CD4-positive, alpha-beta T cell (primary cell): ENCODE results near the gene GFY. TPM values are rescaled to one million over a fixed set of nuclear protein-coding genes. Genes with fewer than 3 reads are reported as not detected.

Source experiments
- ATAC-seq: fragments of 200-7000 bp; cut with Tn5 transposase; one replicate; pipeline ENCODE4 v1.10.0; 2022; ENCODE audit warnings: mild to moderate bottlenecking; ENCODE audit not compliant: poor library complexity
- CTCF ChIA-PET: fragments of 350-600 bp; sonication (Branson Sonifier 250); formaldehyde crosslinking; loops from one replicate; lab custom pipeline; 2021; ENCODE audit warnings: antibody characterized with exemption, inconsistent platforms; lab: Charles Lee
- POLR2A ChIA-PET: fragments of 350-600 bp; sonication (Branson Sonifier 250); formaldehyde crosslinking; loops from one replicate; lab custom pipeline; 2021; ENCODE audit warnings: antibody characterized with exemption, inconsistent platforms; lab: Charles Lee
- DNase-seq, 14 experiments: peaks; one replicate each; pipeline ENCODE4 v3.0.0-alpha.2; 2013 to 2020; ENCODE audit warnings: mixed read lengths in 2 of 14
- H3K27ac ChIP-seq, 2 donors: one replicate each; pipeline versions ENCODE4 v1.5.1 to v1.7.0; 2013; ENCODE audit warnings: low read length in 2 of 2, low read depth in 1 of 2, mild to moderate bottlenecking in 1 of 2
- H3K27me3 ChIP-seq, 2 experiments: 1 replicate in 1 of 2; 2 replicates in 1 of 2; pipeline versions ENCODE4 v1.6.1 to v1.7.0; 2013; ENCODE audit warnings: low read length in 2 of 2, control low read depth in 1 of 2, mild to moderate bottlenecking in 1 of 2, moderate library complexity in 1 of 2; ENCODE audit not compliant: insufficient read depth in 2 of 2, control insufficient read depth in 1 of 2
- H3K36me3 ChIP-seq: one replicate; pipeline ENCODE4 v1.6.1; 2013; ENCODE audit warnings: low read length, control low read depth; ENCODE audit not compliant: insufficient read depth
- H3K4me1 ChIP-seq: one replicate; pipeline ENCODE4 v1.6.1; 2013; ENCODE audit warnings: low read length, control low read depth; ENCODE audit not compliant: insufficient read depth
- H3K4me3 ChIP-seq: one replicate; pipeline ENCODE4 v1.5.1; 2013; ENCODE audit warnings: mild to moderate bottlenecking, low read length, moderate library complexity
- H3K9me3 ChIP-seq, 2 experiments: 1 replicate in 1 of 2; 2 replicates in 1 of 2; pipeline versions ENCODE4 v1.6.1 to v1.7.0; 2013; ENCODE audit warnings: low read length in 2 of 2, mild to moderate bottlenecking in 2 of 2, control low read depth in 1 of 2, moderate library complexity in 1 of 2; ENCODE audit not compliant: control insufficient read depth in 1 of 2, insufficient read depth in 1 of 2
- H3K27ac Mint-ChIP-seq: one replicate; pipeline ENCODE4 v1.8.0; 2020; ENCODE audit warnings: mixed read lengths
- H3K27me3 Mint-ChIP-seq: one replicate; pipeline ENCODE4 v1.8.0; 2021; ENCODE audit warnings: mixed read lengths
- H3K36me3 Mint-ChIP-seq: one replicate; pipeline ENCODE4 v1.8.0; 2021; ENCODE audit warnings: low read depth, mixed read lengths
- H3K4me1 Mint-ChIP-seq: one replicate; pipeline ENCODE4 v1.8.0; 2021; ENCODE audit warnings: low read depth, mixed read lengths
- H3K4me3 Mint-ChIP-seq: one replicate; pipeline ENCODE4 v1.8.0; 2020; ENCODE audit warnings: mild to moderate bottlenecking, mixed read lengths
- H3K9me3 Mint-ChIP-seq: one replicate; pipeline ENCODE4 v1.8.0; 2020; ENCODE audit warnings: mixed read lengths
- intact Hi-C, 2 experiments: fragments of 100-400 bp; cut with DNase I in 1 of 2; cut with micrococcal nuclease in 1 of 2; formaldehyde crosslinking; loops; one replicate each; pipeline versions ENCODE4 v1.15.1 to v1.9.0; 2023 to 2025; cut with DNase I, micrococcal nuclease
- total RNA-seq, 174 experiments: library from RNA in 2 of 174; stranded (reverse) in 2 of 174; gene quantifications; one replicate each; pipeline ENCODE4 v1.2.3 and lab custom pipeline; 2021 to 2026
- TF ChIP-seq, protein P1 (sequence below): fragments of 200-600 bp; IDR thresholded peaks from one replicate; pipeline ENCODE4 v1.8.0; 2022; ENCODE audit warnings: antibody characterized with exemption, mild to moderate bottlenecking

GFY gene
- total RNA-seq, 2 experiments from 2014 or later = not detected

DNA sequence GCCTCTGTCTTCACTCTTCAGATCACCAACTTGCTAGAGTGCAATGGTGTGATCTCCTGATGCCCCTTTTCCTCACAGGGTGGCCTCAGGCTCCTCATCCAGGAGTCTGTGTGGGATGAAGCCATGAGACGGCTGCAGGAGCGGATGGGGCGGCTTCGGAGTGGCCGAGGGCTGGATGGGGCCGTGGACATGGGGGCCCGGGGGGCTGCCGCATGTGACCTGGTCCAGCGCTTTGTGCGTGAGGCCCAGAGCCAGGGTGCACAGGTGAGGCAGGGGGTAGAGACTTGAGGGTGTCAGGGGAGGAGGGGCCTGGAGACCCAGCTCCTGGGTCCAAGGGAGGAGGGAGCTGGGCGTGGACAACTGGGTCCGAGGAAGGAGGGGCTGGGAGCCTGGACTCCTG is 37.3 kb downstream of the GFY start:
- peaks cover 57% of the 10 kb centered on the region for H3K36me3 ChIP-seq
- no peaks in the 10 kb centered on the region for H3K27me3 Mint-ChIP-seq
- peak overlapping the region; percentile 39 for H3K27ac Mint-ChIP-seq
- no peak overlapping the region for H3K4me3 Mint-ChIP-seq
- H3K4me3 ChIP-seq = no peak overlapping the region
- H3K4me1 Mint-ChIP-seq = peaks cover 4% of the 10 kb centered on the region
- H3K4me1 ChIP-seq = peaks cover 56% of the 10 kb centered on the region
- TF ChIP-seq, protein P1, sequence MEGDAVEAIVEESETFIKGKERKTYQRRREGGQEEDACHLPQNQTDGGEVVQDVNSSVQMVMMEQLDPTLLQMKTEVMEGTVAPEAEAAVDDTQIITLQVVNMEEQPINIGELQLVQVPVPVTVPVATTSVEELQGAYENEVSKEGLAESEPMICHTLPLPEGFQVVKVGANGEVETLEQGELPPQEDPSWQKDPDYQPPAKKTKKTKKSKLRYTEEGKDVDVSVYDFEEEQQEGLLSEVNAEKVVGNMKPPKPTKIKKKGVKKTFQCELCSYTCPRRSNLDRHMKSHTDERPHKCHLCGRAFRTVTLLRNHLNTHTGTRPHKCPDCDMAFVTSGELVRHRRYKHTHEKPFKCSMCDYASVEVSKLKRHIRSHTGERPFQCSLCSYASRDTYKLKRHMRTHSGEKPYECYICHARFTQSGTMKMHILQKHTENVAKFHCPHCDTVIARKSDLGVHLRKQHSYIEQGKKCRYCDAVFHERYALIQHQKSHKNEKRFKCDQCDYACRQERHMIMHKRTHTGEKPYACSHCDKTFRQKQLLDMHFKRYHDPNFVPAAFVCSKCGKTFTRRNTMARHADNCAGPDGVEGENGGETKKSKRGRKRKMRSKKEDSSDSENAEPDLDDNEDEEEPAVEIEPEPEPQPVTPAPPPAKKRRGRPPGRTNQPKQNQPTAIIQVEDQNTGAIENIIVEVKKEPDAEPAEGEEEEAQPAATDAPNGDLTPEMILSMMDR = no peak
- H3K27me3 ChIP-seq = no peaks in the 10 kb centered on the region
- no peaks in the 10 kb centered on the region for H3K9me3 Mint-ChIP-seq
- peaks cover 24% of the 10 kb centered on the region for H3K36me3 Mint-ChIP-seq
- H3K27ac ChIP-seq = peak overlapping the region in 1 of 2 donors; percentile 1
- no peaks in the 10 kb centered on the region for H3K9me3 ChIP-seq
- DNase-seq (no peak), ATAC-seq (no peak)
- POLR2A ChIA-PET = no interaction called here
- CTCF ChIA-PET = no interaction called here
- intact Hi-C loops = no loop called here

DNA sequence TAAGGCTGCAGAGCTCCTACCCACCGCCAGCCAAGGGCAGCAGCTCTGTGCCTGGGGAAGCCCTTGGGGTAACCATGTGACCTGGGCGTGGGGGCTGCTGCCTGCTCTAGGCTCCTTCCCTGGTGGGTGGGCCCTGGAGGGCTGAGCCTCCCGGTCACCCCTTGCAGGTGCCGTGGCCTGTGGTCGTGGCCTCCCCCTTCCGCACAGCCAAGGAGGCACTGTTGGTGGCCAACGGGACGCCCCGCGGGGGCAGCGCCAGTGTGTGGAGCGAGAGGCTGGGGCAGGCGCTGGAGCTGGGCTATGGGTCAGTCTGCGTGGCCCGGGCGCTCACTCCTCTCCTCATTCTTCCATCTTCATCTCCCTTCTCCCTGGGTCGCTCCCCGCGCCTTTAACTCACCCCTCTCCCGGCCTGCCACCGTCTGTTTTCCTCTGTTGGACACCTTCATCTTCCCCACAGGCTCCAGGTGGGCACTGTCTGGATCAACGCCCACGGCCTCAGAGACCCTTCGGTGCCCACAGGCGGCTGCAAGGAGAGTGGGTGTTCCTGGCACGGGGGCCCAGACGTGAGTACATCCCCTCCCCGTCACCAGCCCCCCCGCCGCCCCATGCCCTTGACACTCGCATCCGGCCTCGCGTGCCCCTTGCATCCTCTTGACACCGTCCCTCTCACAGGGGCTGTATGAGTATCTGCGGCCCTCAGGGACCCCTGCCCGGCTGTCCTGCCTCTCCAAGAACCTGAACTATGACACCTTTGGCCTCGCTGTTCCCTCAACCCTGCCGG is 39.0 kb downstream of the GFY start:
- intact Hi-C loops = no loop called here
- no peaks in the 10 kb centered on the region for H3K9me3 Mint-ChIP-seq
- ChIA-PET POLR2A (interaction anchor here (1.0 kb wide), 1 partner anchor 12 kb away, joined by 3 read pairs; the partner anchor contains the start of gene PIH1D1), CTCF (no interaction called here)
- H3K27me3 Mint-ChIP-seq = no peaks in the 10 kb centered on the region
- peak overlapping the region; percentile 74 for H3K27ac Mint-ChIP-seq
- H3K27me3 ChIP-seq = no peaks in the 10 kb centered on the region
- peak overlapping the region in 1 of 2 donors; percentile 36 for H3K27ac ChIP-seq
- peaks cover 56% of the 10 kb centered on the region for H3K4me1 ChIP-seq
- no peak for DNase-seq
- peaks cover 56% of the 10 kb centered on the region for H3K36me3 ChIP-seq
- no peak for ATAC-seq
- H3K4me3 ChIP-seq = no peak overlapping the region
- no peak overlapping the region for H3K4me3 Mint-ChIP-seq
- no peaks in the 10 kb centered on the region for H3K9me3 ChIP-seq
- peaks cover 30% of the 10 kb centered on the region for H3K36me3 Mint-ChIP-seq
- TF ChIP-seq, protein P1 = no peak
- H3K4me1 Mint-ChIP-seq = peaks cover 7% of the 10 kb centered on the region

GRCh38 chr19:49465371-49465770 is 40.2 kb downstream of the GFY start:
- peak overlapping the region; percentile 36 to 61 for H3K27ac ChIP-seq
- Mint-ChIP-seq H3K27ac (peak overlapping the region; percentile 74), H3K4me3 (no peak overlapping the region)

More at GRCh38 chr19:49465371-49465770, 40.2 kb downstream of the GFY start:
- Histone ChIP-seq H3K9me3 (no peaks in the 10 kb centered on the region), H3K27me3 (no peaks in the 10 kb centered on the region), H3K36me3 (peaks cover 44% of the 10 kb centered on the region), H3K4me3 (no peak overlapping the region), H3K4me1 (peaks cover 67% of the 10 kb centered on the region)
- ATAC-seq = no peak
- POLR2A ChIA-PET = interaction anchor here (1.0 to 1.5 kb wide), 2 partner anchors 12 to 14 kb away, joined by 3 to 7 read pairs; partner anchors contain the start of genes ALDH16A1 and PIH1D1
- H3K36me3 Mint-ChIP-seq = peaks cover 18% of the 10 kb centered on the region
- H3K4me1 Mint-ChIP-seq = peaks cover 15% of the 10 kb centered on the region
- no peak for DNase-seq
- intact Hi-C loops = no loop called here
- no peaks in the 10 kb centered on the region for H3K9me3 Mint-ChIP-seq
- TF ChIP-seq, protein P1 = no peak
- CTCF ChIA-PET = no interaction called here
- H3K27me3 Mint-ChIP-seq = no peaks in the 10 kb centered on the region
